HG03095 (cell line): ENCODE results near the gene CNOT3.
A peak's percentile ranks its signal among the peaks of the same experiment; 100 is the strongest.
"Not testable (repeated sequence)": the region's sequence is repeated elsewhere in the genome, so short reads cannot be mapped to it uniquely, and the experiment has no call there.

Experiments
- ATAC-seq: cut with Tn5 transposase; IDR thresholded peaks from one replicate; pipeline ENCODE4 v1.9.1; 2021; ENCODE audit warnings: moderate library complexity; ENCODE audit not compliant: unreplicated experiment

The CNOT3 gene

GRCh38 chr19:54137699-54138488 lies at the start of gene CNOT3:
Gene CNOT3, plus strand, starts transcription at chr19:54137762. Its CDS starts 5,217 bp downstream, at chr19:54142979.
- no peak for ATAC-seq

- ATAC-seq, result no peak
Measured at GRCh38 chr19:54094426-54095000, 43.0 kb upstream of the CNOT3 start.

GRCh38 chr19:54095136-54095858 lies 42.3 kb upstream of the CNOT3 start:
- no peak for ATAC-seq

- ATAC-seq, result not testable (repeated sequence)
Measured at GRCh38 chr19:54095859-54096616, 41.5 kb upstream of the CNOT3 start.

- no peak for ATAC-seq
Measured at GRCh38 chr19:54096617-54097106, 40.9 kb upstream of the CNOT3 start.

- ATAC-seq, result no peak
Measured at GRCh38 chr19:54099190-54099902, 38.2 kb upstream of the CNOT3 start.

- not testable (repeated sequence) for ATAC-seq
Measured at GRCh38 chr19:54099903-54100255, 37.7 kb upstream of the CNOT3 start.

- ATAC-seq, result no peak
Measured at GRCh38 chr19:54100561-54100960, 37.0 kb upstream of the CNOT3 start, which contains the start of gene OSCAR. Gene OSCAR, minus strand, starts transcription at chr19:54100803. Its CDS starts 11 bp downstream, at chr19:54100792.

GRCh38 chr19:54102421-54103169 lies 35.0 kb upstream of the CNOT3 start, which contains the start of gene NDUFA3:
Gene NDUFA3, plus strand, starts transcription at chr19:54102855. Its CDS starts 24 bp downstream, at chr19:54102879.
- peak; percentile 80 for ATAC-seq

- no peak for ATAC-seq
Measured at GRCh38 chr19:54104998-54105715, 32.4 kb upstream of the CNOT3 start.

- ATAC-seq, result no peak
Measured at GRCh38 chr19:54105796-54106195, 31.8 kb upstream of the CNOT3 start.

- no peak for ATAC-seq
Measured at GRCh38 chr19:54106716-54107115, 30.8 kb upstream of the CNOT3 start.

- ATAC-seq, result no peak
Measured at GRCh38 chr19:54107876-54108490, 29.6 kb upstream of the CNOT3 start.

- no peak for ATAC-seq
Measured at GRCh38 chr19:54108496-54108895, 29.1 kb upstream of the CNOT3 start.

GRCh38 chr19:54109651-54110050 lies 27.9 kb upstream of the CNOT3 start:
- ATAC-seq, result no peak

- ATAC-seq, result peak; percentile 3
Measured at GRCh38 chr19:54114340-54115108, 23.0 kb upstream of the CNOT3 start.
